HepG2 (cell line): ENCODE data around the gene LIPN.

Experiments
- CTCF ChIP-seq: sonication (generic); formaldehyde crosslinking; IDR thresholded peaks from 2 replicates; pipeline ENCODE4 v1.5.0; 2020; ENCODE audit warnings: mild to moderate bottlenecking, missing genetic modification reagents, moderate library complexity
- HOXA7 ChIP-seq: sonication (generic); formaldehyde crosslinking; IDR thresholded peaks from 2 replicates; pipeline ENCODE4 v1.8.1; 2022; ENCODE audit warnings: mild to moderate bottlenecking, missing genetic modification reagents, moderate library complexity
- ISX ChIP-seq: sonication (generic); formaldehyde crosslinking; conservative IDR thresholded peaks from 2 replicates; pipeline ENCODE4 v1.5.0; 2020; ENCODE audit warnings: missing genetic modification reagents
- PRDM4 ChIP-seq: sonication (generic); formaldehyde crosslinking; IDR thresholded peaks from 2 replicates; pipeline ENCODE4 v1.9.0; 2021; ENCODE audit warnings: missing genetic modification reagents, borderline replicate concordance
- RELA ChIP-seq: sonication (generic); formaldehyde crosslinking; IDR thresholded peaks from 2 replicates; pipeline ENCODE4 v1.4.0; 2020; ENCODE audit warnings: missing genetic modification reagents
- SOX6 ChIP-seq, 2 experiments: fragments of 450-650 bp in 1 of 2; sonication (generic) in 1 of 2; formaldehyde crosslinking in 1 of 2; IDR thresholded peaks; 2 replicates each; pipeline versions ENCODE4 v1.4.0 to v1.6.1; 2017 to 2020; ENCODE audit warnings: antibody characterized with exemption in 1 of 2, mild to moderate bottlenecking in 1 of 2, missing genetic modification reagents in 1 of 2
- ZNF253 ChIP-seq: sonication (generic); formaldehyde crosslinking; IDR thresholded peaks from 2 replicates; pipeline ENCODE4 v1.8.0; 2022; ENCODE audit warnings: mild to moderate bottlenecking, missing genetic modification reagents, borderline replicate concordance
- ZNF747 ChIP-seq: sonication (generic); formaldehyde crosslinking; IDR thresholded peaks from 2 replicates; pipeline ENCODE4 v1.8.1; 2023; ENCODE audit warnings: missing genetic modification reagents, mild to moderate bottlenecking, borderline replicate concordance

DNA sequence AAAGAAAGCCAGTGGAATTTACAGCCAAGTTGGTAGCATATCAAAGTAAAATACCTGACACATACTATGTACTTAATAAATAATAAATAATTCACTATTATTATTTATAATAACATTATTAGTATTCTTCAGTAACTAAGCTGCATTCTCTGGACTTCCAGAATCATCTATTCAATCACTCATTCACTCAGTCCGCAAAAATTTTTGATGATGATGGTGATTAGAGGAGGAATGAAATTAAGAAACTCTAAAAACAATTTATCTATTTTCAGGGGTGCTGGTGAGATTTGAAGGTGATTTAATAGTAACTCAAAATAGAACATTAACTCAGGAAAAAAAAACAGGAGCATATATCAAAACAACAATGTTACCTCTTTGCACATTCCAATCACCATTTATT, 3.2 kb upstream of the LIPN start:
- TF ChIP-seq ISX (CRISPR knock-in tag) (no peak), PRDM4 (no peak), CTCF (CRISPR knock-in tag) (no peak), SOX6 (IDR thresholded peaks at IDR 0.05) (no peak), SOX6 (CRISPR knock-in tag; IDR thresholded peaks at IDR 0.05) (no peak), ZNF253 (CRISPR knock-in tag) (no peak), ZNF747 (CRISPR knock-in tag) (no peak), RELA (CRISPR knock-in tag) (no peak), HOXA7 (CRISPR knock-in tag) (no peak)
